ENCODE results near the gene KCND3. TPM values are rescaled to one million over a fixed set of nuclear protein-coding genes. Genes with fewer than 3 reads are reported as not detected.

Gene KCND3
- total RNA-seq, 1 donor from 2014 or later: 0.31 TPM

DNA sequence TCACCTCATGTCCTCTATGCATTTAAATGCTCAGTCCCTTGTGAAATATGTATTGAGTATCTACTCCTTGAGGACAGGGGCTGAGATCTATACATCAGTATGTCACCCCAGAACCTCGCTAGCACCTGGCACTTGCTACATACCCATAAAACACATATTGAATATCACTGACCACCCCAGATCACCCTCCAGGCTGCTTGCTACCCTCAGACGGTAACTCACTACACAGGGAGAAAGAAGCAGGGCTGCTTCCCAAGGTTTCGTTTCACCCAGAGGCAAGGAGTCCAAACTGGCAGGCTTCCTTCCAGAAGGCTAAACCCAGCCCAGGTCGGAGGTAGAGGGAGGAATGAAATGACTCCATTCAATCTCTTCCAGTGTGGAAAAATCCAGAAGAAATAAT lies 258.8 kb downstream of the KCND3 start:
- TF ChIP-seq, protein P1, sequence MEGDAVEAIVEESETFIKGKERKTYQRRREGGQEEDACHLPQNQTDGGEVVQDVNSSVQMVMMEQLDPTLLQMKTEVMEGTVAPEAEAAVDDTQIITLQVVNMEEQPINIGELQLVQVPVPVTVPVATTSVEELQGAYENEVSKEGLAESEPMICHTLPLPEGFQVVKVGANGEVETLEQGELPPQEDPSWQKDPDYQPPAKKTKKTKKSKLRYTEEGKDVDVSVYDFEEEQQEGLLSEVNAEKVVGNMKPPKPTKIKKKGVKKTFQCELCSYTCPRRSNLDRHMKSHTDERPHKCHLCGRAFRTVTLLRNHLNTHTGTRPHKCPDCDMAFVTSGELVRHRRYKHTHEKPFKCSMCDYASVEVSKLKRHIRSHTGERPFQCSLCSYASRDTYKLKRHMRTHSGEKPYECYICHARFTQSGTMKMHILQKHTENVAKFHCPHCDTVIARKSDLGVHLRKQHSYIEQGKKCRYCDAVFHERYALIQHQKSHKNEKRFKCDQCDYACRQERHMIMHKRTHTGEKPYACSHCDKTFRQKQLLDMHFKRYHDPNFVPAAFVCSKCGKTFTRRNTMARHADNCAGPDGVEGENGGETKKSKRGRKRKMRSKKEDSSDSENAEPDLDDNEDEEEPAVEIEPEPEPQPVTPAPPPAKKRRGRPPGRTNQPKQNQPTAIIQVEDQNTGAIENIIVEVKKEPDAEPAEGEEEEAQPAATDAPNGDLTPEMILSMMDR (IDR thresholded peaks at IDR 0.05; ENCODE audit: unreplicated experiment): no peak
- Mint-ChIP-seq H3K27ac (no peak overlapping the region), H3K4me3 (no peak overlapping the region), H3K4me1 (peaks cover 7% of the 10 kb centered on the region), H3K27me3 (ENCODE audit: low read depth) (peaks cover 31% of the 10 kb centered on the region), H3K9me3 (no peaks in the 10 kb centered on the region), H3K36me3 (no peaks in the 10 kb centered on the region)
- DNase-seq (ENCODE audit: low spot score in 2 of 2, unreplicated experiment in 2 of 2): no peak

DNA sequence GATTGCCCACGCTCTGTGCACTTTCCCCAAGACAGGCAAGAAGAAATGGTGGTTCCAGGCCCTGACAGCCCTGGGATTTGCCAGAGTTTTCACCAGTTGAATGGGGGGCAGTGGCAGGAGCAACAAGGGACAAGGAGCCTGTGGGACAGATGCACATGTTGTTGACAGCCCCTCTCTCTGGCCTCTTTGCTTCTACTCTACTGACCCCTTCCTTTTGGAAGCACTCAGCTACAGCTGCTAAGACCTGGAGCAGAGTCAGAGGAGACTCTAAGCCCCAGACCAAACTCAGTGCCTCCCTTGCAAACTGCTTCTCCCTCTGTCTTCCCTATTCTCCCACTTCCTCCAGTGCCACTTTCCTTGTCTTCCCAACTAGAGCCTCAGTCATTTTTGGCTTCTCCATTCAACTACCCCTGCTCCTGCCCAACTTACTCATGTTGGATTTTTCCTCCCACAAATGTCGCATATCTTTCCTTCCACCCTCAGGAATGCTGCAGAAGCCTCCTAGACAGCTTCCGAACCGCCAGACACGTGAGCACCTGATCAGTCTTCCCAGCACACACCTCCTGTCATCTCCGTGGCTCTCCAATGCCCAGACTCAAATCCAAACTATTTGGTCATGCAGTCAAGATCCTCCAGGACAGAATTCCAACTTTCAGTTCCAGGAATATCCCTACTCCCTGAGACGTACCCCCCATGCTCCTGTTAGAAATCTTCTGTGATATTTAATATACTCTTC lies 259.4 kb downstream of the KCND3 start:
- H3K36me3 Mint-ChIP-seq: no peaks in the 10 kb centered on the region
- TF ChIP-seq, protein P1 (IDR thresholded peaks at IDR 0.05; ENCODE audit: unreplicated experiment): no peak
- peaks cover 7% of the 10 kb centered on the region for H3K4me1 Mint-ChIP-seq
- H3K27ac Mint-ChIP-seq: no peak overlapping the region
- no peak overlapping the region for H3K4me3 Mint-ChIP-seq
- H3K27me3 Mint-ChIP-seq (ENCODE audit: low read depth): peaks cover 31% of the 10 kb centered on the region
- H3K9me3 Mint-ChIP-seq: no peaks in the 10 kb centered on the region
- no peak for DNase-seq (ENCODE audit: low spot score in 2 of 2, unreplicated experiment in 2 of 2)

DNA sequence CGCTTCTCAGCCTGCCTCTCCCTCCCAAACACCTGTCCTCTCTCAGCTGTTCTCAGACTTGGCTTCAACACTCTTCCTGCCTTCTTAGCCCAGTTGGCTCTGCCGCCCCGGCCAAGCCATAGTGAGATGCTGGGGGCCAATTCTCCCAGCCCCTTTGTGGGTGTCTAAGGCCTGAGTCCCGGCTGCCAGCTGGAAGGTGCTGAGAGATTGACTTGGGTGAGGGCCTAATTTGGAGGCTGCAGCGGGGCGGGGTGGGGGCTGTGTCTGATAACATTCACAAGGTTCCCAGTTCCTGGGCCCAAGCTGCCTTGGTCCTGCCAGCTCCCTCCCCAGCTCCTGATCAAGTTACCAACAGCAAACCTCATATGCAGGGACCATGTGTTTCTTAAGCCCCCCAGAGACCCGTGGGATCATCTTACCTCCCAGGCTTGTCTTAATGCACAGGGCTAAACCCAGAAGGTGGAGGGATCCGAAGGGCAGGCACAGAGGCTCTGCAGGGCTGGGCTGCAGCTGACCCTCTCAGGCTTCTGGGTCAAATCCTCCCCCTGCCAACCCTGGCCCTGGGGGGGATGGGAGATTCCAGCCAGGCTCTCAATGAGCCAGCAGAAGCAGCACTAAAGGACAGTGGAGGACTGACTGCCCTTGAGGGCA lies 260.1 kb downstream of the KCND3 start:
- no peaks in the 10 kb centered on the region for H3K9me3 Mint-ChIP-seq
- peaks cover 33% of the 10 kb centered on the region for H3K27me3 Mint-ChIP-seq (ENCODE audit: low read depth)
- H3K4me1 Mint-ChIP-seq: peaks cover 7% of the 10 kb centered on the region
- DNase-seq (ENCODE audit: low spot score in 2 of 2, unreplicated experiment in 2 of 2): no peak
- TF ChIP-seq, protein P1 (IDR thresholded peaks at IDR 0.05; ENCODE audit: unreplicated experiment): no peak
- no peak overlapping the region for H3K27ac Mint-ChIP-seq
- no peaks in the 10 kb centered on the region for H3K36me3 Mint-ChIP-seq
- no peak overlapping the region for H3K4me3 Mint-ChIP-seq

DNA sequence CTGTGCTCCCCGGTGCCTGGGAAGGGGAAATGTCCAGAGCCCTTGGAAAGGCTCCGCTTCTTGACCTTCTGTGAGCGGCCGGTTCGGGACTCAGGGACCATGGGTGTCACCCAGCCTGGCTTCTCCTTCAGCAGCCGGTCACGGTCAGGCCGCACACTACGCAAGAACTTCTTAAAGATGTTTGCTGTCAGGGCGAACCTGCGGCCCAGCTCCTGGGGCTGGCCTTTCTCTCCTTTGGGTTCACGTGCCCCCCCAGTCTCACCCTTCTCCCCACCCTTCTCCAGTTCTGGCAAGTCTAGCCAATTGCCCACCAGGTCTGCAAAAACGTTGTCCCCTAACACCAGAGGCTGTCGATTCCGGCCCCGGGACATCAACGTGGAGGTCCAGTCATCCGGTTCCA lies 262.4 kb downstream of the KCND3 start:
- DNase-seq (ENCODE audit: low spot score in 2 of 2, unreplicated experiment in 2 of 2): no peak
- H3K4me1 Mint-ChIP-seq: peaks cover 7% of the 10 kb centered on the region
- H3K27me3 Mint-ChIP-seq (ENCODE audit: low read depth): peaks cover 30% of the 10 kb centered on the region
- no peak overlapping the region for H3K27ac Mint-ChIP-seq
- H3K4me3 Mint-ChIP-seq: no peak overlapping the region
- no peaks in the 10 kb centered on the region for H3K36me3 Mint-ChIP-seq
- H3K9me3 Mint-ChIP-seq: no peaks in the 10 kb centered on the region
- TF ChIP-seq, protein P1 (IDR thresholded peaks at IDR 0.05; ENCODE audit: unreplicated experiment): no peak

DNA sequence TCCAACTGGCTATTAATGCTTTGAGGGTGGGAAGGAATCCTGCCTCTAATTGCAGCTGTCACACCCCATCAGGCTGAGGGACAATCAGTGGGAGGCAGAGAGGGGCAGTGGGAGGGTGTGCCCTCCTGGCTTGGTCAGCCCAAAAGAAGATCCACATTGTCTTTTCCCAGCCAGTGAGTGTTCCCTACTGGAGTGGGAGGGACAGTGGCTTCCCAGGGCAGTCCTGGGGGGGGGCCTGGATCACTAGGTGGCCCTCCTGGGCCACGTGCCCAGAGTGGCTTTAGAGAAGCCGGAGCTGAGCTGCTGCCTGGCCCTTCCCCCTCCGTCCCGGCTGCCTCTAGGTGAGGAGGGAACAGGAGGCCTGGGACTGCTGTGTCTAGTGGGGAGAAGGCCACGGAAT lies 264.3 kb downstream of the KCND3 start:
- Mint-ChIP-seq H3K4me3 (no peak overlapping the region), H3K4me1 (peaks cover 2% of the 10 kb centered on the region), H3K27me3 (ENCODE audit: low read depth) (peaks cover 20% of the 10 kb centered on the region), H3K9me3 (no peaks in the 10 kb centered on the region), H3K27ac (no peak overlapping the region), H3K36me3 (no peaks in the 10 kb centered on the region)
- TF ChIP-seq, protein P1 (IDR thresholded peaks at IDR 0.05; ENCODE audit: unreplicated experiment): no peak
- no peak for DNase-seq (ENCODE audit: low spot score in 2 of 2, unreplicated experiment in 2 of 2)
